ENCODE data around the gene FZD4. TPM values are rescaled to one million over a fixed set of nuclear protein-coding genes. Genes with fewer than 3 reads are reported as not detected.

The FZD4 gene
- total RNA-seq, 1 experiment from 2014 or later = 4.5 TPM

GRCh38 chr11:87002918-87003317, 47.7 kb upstream of the FZD4 start:
- H2BK20ac ChIP-seq (ENCODE audit: low read depth, low read length, poor library complexity, severe bottlenecking) = no peak overlapping the region
- no peak overlapping the region for H3K27ac ChIP-seq (ENCODE audit: insufficient read length, low read depth, low read length)

More at GRCh38 chr11:87002918-87003317, 47.7 kb upstream of the FZD4 start:
- Histone ChIP-seq H4K91ac (ENCODE audit: insufficient read length, low read depth, low read length) (no peak overlapping the region), H3K23ac (ENCODE audit: insufficient read length, low read depth, low read length) (no peak overlapping the region), H4K8ac (replicated peaks; ENCODE audit: insufficient read length, low read depth, low read length) (no peak overlapping the region), H3K14ac (ENCODE audit: insufficient read depth, low read length) (no peak overlapping the region), H2BK15ac (ENCODE audit: low read depth, low read length) (no peak overlapping the region), H3K4ac (ENCODE audit: low read depth, low read length) (no peak overlapping the region), H3K4me1 (ENCODE audit: insufficient read depth, low read length) (no peaks in the 10 kb centered on the region), H3T11ph (ENCODE audit: low read length) (no peak overlapping the region), H3K4me2 (ENCODE audit: insufficient read depth, insufficient read length, low read length) (no peak overlapping the region), H3K27me3 (ENCODE audit: insufficient read depth, low read length) (no peaks in the 10 kb centered on the region), H4K5ac (ENCODE audit: insufficient read length, low read depth, low read length) (no peak overlapping the region), H3K79me1 (ENCODE audit: insufficient read depth, low read depth, low read length, poor library complexity, severe bottlenecking) (no peaks in the 10 kb centered on the region), H3K79me2 (ENCODE audit: insufficient read depth, low read length) (no peaks in the 10 kb centered on the region), H3K23me2 (ENCODE audit: insufficient read length, low read depth, low read length, poor library complexity, severe bottlenecking) (no peaks in the 10 kb centered on the region), H2BK12ac (ENCODE audit: insufficient read length, low read depth, low read length) (no peak overlapping the region), H2BK120ac (ENCODE audit: low read depth, low read length, poor library complexity, severe bottlenecking) (no peak overlapping the region), H2BK5ac (ENCODE audit: insufficient read length, low read length) (no peak overlapping the region), H2AK5ac (ENCODE audit: insufficient read length, low read length) (no peak overlapping the region), H2AFZ (ENCODE audit: low read length) (no peak overlapping the region), H4K20me1 (ENCODE audit: control insufficient read depth, insufficient read depth, insufficient read length) (no peaks in the 10 kb centered on the region), H3K9me3 (ENCODE audit: control insufficient read depth, low read depth, low read length) (no peaks in the 10 kb centered on the region), H3K18ac (ENCODE audit: insufficient read length, low read depth, low read length) (no peak overlapping the region), H3K56ac (ENCODE audit: insufficient read length, low read depth, low read length) (no peak overlapping the region), H3K9ac (ENCODE audit: extremely low read depth, insufficient read length, low read length) (no peak overlapping the region)
- WGBS (ENCODE audit: extremely low coverage, insufficient read length, low lambda C conversion rate) = no CpG with 5 or more reads among the region's 1 CpG
- peaks cover 11 to 16% of the 10 kb centered on the region in 2 experiments for H3K4me1 Mint-ChIP-seq
- H3K9me3 Mint-ChIP-seq = no peaks in the 10 kb centered on the region
- H3K27ac Mint-ChIP-seq = no peak overlapping the region
- no peaks in the 10 kb centered on the region for H3K36me3 Mint-ChIP-seq (ENCODE audit: insufficient read depth in 1 of 3, low read depth in 3 of 3)
- TF ChIP-seq CTCF (conservative IDR thresholded peaks at IDR 0.05) = no peak
- no peaks in the 10 kb centered on the region for H3K27me3 Mint-ChIP-seq (ENCODE audit: low read depth)
- DNase-seq = no peak
- no peak overlapping the region for H3K4me3 Mint-ChIP-seq
